Measurements from ENCODE around the gene DHX36. TPM values are rescaled to one million over a fixed set of nuclear protein-coding genes. Genes with fewer than 3 reads are reported as not detected.

The DHX36 gene
- polyA plus RNA-seq, 3 donors = 4.7 to 31.5 (median 5.7) TPM

DNA sequence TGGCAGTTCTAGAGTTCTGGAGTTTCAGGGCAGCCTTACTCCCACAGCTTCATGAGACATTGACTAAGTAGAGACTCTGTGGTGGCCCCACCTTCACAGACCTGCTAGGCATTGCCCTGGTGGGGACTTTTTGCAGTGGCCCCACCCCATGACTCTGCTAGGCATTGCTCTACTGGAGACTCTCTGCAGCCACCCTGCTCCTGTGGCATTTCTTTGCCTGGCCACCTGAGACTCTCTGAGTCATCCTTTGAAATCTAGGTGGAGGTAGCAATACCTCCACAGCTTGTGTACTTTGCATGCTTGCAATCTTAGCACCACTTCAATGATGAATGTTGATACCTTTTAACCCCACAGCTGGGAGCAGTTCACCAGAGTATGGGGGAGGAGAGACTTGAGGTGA is 40.6 kb upstream of the DHX36 start:
- Mint-ChIP-seq H3K27me3 (ENCODE audit: low read depth in 3 of 3) (peaks cover 0 to 2% (median 0%) of the 10 kb centered on the region in 3 donors), H3K4me1 (no peaks in the 10 kb centered on the region), H3K27ac (no peak overlapping the region), H3K9me3 (peaks cover 4 to 23% (median 15%) of the 10 kb centered on the region in 7 donors), H3K4me3 (no peak overlapping the region), H3K36me3 (no peaks in the 10 kb centered on the region)
- Histone ChIP-seq H3K27me3 (ENCODE audit: control insufficient read depth in 2 of 2, insufficient read depth in 2 of 2, low read length in 2 of 2) (no peaks in the 10 kb centered on the region), H3K4me1 (ENCODE audit: control insufficient read depth in 1 of 2, insufficient read depth in 2 of 2, low read length in 2 of 2) (no peaks in the 10 kb centered on the region), H3K27ac (ENCODE audit: low read depth in 1 of 2, low read length in 2 of 2) (no peak overlapping the region), H3K9ac (ENCODE audit: insufficient read depth, low read length, poor library complexity, severe bottlenecking) (no peak overlapping the region), H3K79me2 (ENCODE audit: insufficient read depth, low read length) (no peaks in the 10 kb centered on the region), H3K4me3 (replicated peaks in 1 of 3; ENCODE audit: low read depth in 2 of 3, low read length in 3 of 3) (no peak overlapping the region), H3K9me3 (replicated peaks in 1 of 2; ENCODE audit: control insufficient read depth in 1 of 2, insufficient read depth in 1 of 2, low read length in 2 of 2) (peaks cover 8 to 14% of the 10 kb centered on the region in 2 donors), H4K20me1 (ENCODE audit: insufficient read depth, low read length) (no peaks in the 10 kb centered on the region), H2AFZ (ENCODE audit: insufficient read depth, low read depth, low read length, poor library complexity, severe bottlenecking) (no peak overlapping the region), H3K36me3 (replicated peaks in 1 of 2; ENCODE audit: control insufficient read depth in 1 of 2, insufficient read depth in 2 of 2, low read length in 2 of 2) (no peaks in the 10 kb centered on the region), H3K4me2 (replicated peaks; ENCODE audit: extremely low read depth, low read length, poor library complexity, severe bottlenecking) (no peak overlapping the region)
- DNase-seq = no peak
- intact Hi-C loops (cut with micrococcal nuclease) = no loop called here
- TF ChIP-seq, protein P1, sequence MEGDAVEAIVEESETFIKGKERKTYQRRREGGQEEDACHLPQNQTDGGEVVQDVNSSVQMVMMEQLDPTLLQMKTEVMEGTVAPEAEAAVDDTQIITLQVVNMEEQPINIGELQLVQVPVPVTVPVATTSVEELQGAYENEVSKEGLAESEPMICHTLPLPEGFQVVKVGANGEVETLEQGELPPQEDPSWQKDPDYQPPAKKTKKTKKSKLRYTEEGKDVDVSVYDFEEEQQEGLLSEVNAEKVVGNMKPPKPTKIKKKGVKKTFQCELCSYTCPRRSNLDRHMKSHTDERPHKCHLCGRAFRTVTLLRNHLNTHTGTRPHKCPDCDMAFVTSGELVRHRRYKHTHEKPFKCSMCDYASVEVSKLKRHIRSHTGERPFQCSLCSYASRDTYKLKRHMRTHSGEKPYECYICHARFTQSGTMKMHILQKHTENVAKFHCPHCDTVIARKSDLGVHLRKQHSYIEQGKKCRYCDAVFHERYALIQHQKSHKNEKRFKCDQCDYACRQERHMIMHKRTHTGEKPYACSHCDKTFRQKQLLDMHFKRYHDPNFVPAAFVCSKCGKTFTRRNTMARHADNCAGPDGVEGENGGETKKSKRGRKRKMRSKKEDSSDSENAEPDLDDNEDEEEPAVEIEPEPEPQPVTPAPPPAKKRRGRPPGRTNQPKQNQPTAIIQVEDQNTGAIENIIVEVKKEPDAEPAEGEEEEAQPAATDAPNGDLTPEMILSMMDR (IDR thresholded peaks at IDR 0.05) = no peak

DNA sequence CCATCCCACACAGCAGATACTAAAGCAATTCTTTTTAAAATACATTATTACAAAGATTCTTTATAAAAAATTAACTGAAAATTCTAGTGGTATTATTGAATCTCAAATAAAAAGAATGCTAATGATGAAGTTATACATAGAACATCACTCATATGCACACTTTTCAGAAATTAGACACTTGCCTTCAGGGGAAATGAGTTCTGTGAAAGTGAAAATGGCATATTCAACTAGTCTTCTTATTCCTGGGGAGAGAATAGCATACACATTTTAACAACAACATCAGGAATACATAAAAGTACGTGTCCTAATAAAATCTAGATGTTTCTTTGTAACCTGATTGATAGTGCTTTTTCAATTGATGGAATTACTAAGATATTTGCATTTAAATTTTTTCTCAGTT is 36.8 kb upstream of the DHX36 start:
- Mint-ChIP-seq H3K9me3 (peaks cover 5 to 16% (median 9%) of the 10 kb centered on the region in 7 donors), H3K4me1 (no peaks in the 10 kb centered on the region), H3K27me3 (ENCODE audit: low read depth in 3 of 3) (no peaks in the 10 kb centered on the region), H3K4me3 (no peak overlapping the region), H3K36me3 (no peaks in the 10 kb centered on the region), H3K27ac (no peak overlapping the region)
- intact Hi-C loops (cut with micrococcal nuclease) = no loop called here
- H3K27ac ChIP-seq (ENCODE audit: low read depth in 1 of 2, low read length in 2 of 2) = no peak overlapping the region
- no peak overlapping the region for H3K4me2 ChIP-seq (replicated peaks; ENCODE audit: extremely low read depth, low read length, poor library complexity, severe bottlenecking)
- H4K20me1 ChIP-seq (ENCODE audit: insufficient read depth, low read length) = no peaks in the 10 kb centered on the region
- TF ChIP-seq, protein P1 (IDR thresholded peaks at IDR 0.05) = no peak
- peaks cover 8% of the 10 kb centered on the region in 2 donors for H3K9me3 ChIP-seq (replicated peaks in 1 of 2; ENCODE audit: control insufficient read depth in 1 of 2, insufficient read depth in 1 of 2, low read length in 2 of 2)
- H3K4me3 ChIP-seq (replicated peaks in 1 of 3; ENCODE audit: low read depth in 2 of 3, low read length in 3 of 3) = no peak overlapping the region
- no peaks in the 10 kb centered on the region for H3K27me3 ChIP-seq (ENCODE audit: control insufficient read depth in 2 of 2, insufficient read depth in 2 of 2, low read length in 2 of 2)
- no CpG with 5 or more reads among the region's 1 CpG for WGBS (ENCODE audit: insufficient coverage)
- no peak overlapping the region for H3K9ac ChIP-seq (ENCODE audit: insufficient read depth, low read length, poor library complexity, severe bottlenecking)
- H3K36me3 ChIP-seq (replicated peaks in 1 of 2; ENCODE audit: control insufficient read depth in 1 of 2, insufficient read depth in 2 of 2, low read length in 2 of 2) = no peaks in the 10 kb centered on the region
- no peak overlapping the region for H2AFZ ChIP-seq (ENCODE audit: insufficient read depth, low read depth, low read length, poor library complexity, severe bottlenecking)
- no peaks in the 10 kb centered on the region for H3K79me2 ChIP-seq (ENCODE audit: insufficient read depth, low read length)
- no peak for DNase-seq
- H3K4me1 ChIP-seq (ENCODE audit: control insufficient read depth in 1 of 2, insufficient read depth in 2 of 2, low read length in 2 of 2) = no peaks in the 10 kb centered on the region

All from CD14-positive monocyte (primary cell).